NCI-H2029 (cell line): ENCODE results near the gene SNTA1.
"Not testable (repeated sequence)": the region's sequence is repeated elsewhere in the genome, so short reads cannot be mapped to it uniquely, and the experiment has no call there.

Source experiments
- DNase-seq: peaks from one replicate; lab custom pipeline; 2025; lab: John Stamatoyannopoulos, UW

The SNTA1 gene

DNA sequence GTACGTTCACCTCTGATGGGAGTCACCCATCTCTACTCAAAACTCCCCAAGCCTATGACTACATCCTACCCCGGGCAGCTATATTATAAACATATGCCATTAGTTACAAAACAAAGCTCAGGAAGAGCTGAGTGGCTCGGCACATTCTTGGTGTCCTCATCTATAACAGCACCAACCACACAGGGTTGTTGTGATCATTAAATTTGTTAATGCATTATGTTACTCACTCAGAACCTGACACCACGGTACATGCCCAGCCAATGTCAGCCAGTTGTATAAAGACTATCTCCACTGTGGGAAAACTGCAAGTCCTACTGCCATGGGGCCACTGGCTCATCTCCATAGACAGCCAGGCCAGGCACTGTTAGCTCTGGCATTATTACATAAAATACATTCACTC lies 50.0 kb downstream of the SNTA1 start:
- DNase-seq, result peak; percentile 14

DNA sequence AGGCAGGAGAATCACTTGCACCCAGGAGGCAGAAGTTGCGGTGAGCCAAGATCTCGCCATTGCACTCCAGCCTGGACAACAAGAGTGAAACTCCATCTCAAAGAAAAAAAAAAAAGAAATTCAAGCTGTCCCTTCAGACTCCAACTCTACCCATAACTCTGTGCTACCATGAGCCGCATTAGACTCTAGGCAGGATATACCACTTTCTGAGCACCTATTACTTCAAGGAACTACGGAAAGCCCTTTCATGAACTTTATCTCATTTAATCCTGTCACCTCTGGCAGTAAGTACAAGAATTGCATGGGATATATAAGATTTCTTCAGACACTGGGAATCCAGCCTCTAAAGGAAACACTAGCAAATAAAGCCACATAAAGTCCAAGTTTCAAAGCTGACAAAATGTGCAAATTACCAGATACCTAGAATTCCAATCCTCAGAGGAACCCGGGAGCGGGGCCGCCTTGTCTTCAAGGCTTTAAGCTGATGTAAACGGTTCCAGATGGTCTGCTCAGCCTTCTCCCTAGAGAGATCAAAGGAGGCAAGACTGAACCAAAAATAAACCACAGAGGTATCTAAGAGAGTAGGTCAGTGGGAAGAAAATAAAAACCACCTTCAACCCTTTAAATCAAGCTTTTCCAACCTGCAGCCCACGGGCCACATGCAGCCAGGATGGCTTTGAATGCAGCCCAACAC lies 51.7 kb downstream of the SNTA1 start:
- DNase-seq, result no peak

DNA sequence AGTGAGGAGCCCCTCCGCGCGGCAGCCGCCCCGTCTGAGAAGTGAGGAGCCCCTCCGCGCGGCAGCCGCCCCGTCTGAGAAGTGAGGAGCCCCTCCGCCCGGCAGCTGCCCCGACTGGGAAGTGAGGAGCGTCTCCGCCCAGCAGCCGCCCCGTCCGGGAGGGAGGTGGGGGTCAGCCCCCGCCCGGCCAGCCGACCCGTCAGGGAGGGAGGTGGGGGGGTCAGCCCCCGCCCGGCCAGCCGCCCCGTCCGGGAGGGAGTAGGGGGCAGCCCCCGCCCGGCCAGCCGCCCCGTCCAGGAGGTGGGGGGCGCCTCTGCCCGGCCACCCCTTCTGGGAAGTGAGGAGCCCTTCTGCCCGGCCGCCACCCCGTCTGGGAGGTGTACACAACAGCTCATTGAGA lies 54.2 kb downstream of the SNTA1 start:
- not testable (repeated sequence) for DNase-seq

DNA sequence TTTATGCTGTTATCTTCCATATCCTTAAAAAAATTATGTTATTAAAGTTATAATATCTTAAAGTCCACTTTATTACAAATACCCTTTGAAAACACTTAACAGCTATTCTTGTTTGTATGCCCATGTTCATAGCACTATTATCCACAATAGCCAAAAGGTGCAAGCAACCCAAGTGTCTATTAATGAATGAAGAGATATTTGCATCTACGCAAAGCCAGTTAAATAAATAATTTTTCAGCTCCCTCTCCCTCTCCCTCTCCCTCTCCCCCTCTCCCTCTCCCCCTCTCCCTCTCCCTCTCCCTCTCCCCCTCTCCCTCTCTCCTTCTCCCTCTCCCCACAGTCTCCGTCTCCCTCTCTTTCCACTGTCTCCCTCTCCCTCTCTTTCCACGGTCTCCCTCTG lies 55.3 kb downstream of the SNTA1 start:
- no peak for DNase-seq

DNA sequence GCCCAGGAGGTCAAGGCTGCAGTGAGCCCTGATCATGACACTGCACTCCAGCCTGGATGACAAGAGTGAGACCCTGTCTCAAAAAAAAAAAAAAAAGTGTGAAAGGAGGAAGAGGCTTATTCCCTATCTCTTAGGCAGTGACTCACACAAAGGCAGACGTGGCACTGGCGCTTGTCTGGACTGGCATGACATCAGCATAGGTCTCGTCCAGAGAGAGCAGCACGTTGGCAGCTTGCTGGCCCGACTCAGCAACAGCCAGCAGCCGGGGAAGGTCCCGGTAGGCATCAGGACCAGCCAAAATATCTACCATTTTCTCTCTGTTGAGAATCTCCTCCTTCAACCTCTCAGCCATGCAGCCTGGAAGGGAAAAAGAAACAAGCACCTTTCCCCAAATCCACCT lies 56.4 kb downstream of the SNTA1 start:
- no peak for DNase-seq

DNA sequence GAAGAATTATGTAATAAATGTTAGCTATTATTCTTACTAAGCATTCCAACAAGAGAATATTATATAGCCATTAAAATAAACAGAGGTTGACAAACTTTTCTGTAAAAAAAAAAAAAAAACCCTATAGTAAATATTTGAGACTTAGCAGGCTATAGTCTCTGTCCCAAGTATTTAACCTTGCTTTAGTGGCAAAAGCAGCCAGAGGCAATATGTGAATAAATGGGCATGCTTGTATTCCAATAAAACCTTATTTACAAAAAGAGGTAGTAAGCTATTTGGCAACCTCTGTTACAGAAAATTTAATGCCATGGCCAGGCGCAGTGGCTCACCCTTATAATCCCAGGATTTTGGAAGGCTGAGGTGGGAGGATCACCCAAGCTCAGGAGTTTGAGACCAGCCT lies 56.9 kb downstream of the SNTA1 start:
- no peak for DNase-seq

DNA sequence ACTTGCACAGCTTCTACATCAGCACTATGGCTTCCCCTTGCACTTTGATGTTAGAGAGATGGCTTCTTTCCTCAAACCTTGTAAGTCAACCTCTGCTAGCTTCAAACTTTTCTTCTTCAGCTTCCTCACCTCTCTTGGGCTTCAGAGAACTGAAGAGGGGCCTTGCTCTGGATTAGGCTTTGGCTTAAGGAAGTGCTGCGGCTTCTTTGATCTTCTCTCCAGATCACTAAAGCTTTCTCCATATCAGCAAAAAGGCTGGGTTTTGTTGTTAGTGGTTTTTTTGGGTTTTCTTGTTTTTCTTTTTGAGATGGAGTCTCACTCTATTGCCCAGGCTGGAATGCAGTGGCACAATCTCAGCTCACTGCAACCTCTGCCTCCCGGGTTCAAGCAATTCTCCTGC lies 66.2 kb downstream of the SNTA1 start:
- DNase-seq, result no peak

DNA sequence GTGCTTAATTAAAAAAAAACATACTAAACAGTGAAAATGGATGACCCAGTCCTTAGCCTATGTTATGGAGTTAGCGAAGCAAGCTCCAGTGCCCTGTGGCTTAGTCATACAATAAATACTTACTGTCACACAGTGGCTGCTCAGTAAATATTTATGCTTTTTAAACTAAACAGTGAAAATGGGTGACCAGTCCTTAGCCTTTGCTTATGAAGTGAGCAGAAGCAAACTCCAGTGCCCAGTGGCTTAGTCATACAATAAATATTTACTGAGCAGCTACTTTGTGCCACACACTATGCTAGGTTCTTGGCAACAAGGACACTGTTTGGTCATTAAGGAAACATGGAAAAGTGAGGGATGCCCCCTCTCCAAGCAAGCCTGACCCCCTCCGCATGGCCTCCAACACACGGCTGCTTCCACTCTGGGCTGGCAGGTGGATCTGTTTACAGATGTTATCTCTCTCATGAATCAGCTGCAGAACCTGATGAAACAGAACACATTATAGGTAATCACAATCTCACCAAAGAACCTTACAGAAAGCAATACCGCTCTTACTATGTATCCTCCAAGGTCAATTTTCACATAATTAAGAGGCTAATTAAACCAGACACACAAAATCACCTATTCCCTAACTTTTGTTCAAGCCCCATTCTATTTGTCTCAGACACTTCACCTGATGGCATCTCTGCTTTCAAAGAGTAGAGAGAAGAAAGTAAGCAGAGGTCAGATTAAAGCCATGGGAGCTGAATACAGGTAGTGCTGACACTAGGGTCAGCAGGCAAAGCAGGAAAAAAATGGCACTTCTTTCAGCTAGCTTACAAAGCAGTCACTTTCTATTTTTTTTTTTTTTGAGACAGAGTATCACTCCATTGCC lies 69.6 kb downstream of the SNTA1 start:
- peak; percentile 99 for DNase-seq

DNA sequence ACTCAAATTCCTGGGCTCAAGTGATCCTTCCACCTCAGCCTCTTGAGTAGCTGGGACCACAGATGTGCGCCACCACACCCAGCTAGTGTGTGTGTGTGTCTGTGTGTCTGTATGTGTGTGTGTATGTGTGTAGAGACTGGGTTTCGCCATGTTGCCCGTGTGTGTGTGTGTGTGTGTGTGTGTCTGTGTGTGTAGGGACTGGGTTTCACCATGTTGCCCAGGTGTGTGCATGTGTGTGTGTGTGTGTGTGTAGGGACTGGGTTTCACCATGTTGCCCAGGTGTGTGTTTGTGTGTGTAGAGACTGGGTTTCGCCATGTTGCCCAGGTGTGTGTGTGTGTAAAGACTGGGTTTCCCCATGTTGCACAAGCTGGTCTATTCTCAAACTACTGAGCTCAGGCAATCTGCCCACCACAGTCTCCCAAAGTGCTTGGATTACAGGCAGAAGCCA lies 70.5 kb downstream of the SNTA1 start:
- peak; percentile 65 for DNase-seq

DNA sequence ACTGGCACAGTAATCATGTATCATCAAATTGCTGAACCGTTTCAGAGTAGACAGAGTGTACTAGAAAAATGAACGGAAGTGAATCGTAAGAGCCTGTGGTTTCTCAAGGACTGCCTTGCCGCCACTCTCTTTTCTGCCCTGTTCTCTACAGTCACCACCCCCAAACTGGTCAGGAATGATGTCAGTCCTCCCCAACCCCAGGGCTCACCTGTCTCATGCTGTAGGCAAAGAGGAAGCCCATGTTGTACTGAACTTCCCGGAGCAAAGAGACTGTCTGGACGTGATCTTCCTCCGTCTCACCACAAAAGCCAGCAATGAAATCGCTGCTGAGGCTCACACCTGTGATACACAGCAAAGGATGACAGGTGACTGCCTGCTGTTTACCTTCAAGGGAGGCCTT lies 73.3 kb downstream of the SNTA1 start:
- DNase-seq, result peak; percentile 87

DNA sequence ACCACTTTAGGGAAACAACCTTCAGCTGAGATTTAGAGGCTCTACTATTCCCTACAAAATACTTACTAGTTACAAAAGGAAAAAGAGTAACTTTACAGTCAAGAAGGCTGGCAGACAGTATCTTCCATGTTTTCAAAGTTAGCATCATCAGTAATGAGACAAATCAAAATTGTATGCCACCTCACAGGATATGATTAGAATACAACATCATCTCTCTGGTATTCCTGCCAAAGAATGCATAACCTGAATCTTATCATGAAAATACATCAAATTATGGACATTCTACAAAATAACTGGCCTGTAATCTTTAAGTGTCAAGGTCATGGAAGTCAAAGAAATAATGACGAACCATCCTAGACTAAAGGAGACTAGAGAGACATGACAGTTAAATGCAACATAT lies 80.7 kb downstream of the SNTA1 start:
- no peak for DNase-seq

DNA sequence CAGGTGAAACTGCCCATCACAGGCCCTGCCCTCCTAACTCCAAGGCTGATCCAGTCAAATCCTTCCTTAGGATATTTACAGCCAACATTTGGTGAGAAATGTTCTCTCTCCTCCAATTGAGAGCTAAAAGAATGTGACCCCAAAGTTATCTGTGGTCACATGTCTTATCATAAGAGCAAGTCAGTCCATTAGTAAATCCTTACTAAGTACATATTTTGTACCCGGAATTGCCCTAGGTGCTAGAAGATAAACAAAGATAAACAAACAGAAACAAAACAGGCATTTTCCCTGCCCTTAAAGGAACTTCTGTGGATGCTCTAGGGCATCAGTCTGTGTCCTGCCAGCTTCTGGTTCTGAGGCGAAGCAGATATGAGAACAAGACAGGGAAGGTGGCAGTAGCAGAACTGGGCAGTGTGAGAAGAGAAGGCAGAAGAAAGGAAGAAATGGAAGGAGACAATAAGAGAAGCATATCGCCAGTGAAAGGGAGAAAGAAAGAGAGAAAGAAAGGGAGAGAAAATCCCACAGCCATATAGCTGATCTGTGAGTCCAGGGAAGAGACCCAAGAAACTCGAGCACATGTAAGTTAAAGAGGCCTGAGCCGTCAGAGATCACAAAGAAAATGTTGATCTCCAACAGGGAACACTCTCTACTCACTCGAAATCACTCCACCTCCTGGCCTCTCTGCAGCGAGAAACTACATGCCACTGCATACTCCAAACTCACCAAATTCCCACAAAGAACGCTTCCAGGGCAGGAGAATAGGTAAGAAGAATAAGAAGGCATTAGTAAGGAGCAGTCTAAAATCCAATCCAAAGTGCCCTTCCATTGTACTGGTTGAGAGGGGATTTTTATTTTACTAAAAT lies 83.9 kb downstream of the SNTA1 start:
- DNase-seq, result no peak
